ENCODE results near the gene HOXB5.
A peak's percentile ranks its signal among the peaks of the same experiment; 100 is the strongest.

HOXB5 gene

DNA sequence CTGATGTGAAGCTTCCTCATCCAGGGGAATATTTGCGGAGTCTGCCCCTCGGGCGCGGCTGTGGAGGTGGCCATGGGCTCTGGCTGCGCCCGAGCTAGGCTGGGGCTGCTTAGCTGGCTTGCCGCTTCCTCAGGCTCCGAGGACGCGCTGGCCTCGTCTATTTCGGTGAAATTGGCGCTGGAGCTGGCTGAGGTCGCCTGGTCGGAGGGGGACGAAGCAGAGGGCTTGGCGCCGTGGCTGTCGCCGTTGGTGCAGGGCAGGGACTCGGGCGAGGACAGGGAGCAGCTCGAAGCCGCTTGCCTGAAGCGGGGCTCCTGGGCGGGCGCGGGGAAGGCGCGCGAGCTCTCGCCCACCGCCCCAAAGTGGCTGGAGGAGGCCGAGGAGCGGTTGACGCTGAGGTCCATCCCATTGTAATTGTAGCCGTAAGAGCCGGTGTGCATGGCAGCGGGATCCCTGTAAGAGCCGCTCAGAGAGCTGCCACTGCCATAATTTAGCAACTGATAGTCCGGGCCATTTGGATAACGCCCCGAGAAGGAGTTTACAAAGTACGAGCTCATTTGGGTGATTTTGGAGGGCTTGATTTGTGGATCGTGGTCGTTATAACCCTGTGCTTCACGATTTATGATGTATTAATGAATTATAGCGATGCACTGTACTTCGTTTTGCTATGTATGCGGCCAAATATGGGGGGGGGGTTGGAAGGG is at the start of gene HOXB5:
Gene HOXB5 (minus strand): TSS at position 654 of the 704 bp plus-strand sequence. CDS start 97 bp downstream, at position 557.
- DNase-seq (ENCODE audit: low spot score), result no peak

DNA sequence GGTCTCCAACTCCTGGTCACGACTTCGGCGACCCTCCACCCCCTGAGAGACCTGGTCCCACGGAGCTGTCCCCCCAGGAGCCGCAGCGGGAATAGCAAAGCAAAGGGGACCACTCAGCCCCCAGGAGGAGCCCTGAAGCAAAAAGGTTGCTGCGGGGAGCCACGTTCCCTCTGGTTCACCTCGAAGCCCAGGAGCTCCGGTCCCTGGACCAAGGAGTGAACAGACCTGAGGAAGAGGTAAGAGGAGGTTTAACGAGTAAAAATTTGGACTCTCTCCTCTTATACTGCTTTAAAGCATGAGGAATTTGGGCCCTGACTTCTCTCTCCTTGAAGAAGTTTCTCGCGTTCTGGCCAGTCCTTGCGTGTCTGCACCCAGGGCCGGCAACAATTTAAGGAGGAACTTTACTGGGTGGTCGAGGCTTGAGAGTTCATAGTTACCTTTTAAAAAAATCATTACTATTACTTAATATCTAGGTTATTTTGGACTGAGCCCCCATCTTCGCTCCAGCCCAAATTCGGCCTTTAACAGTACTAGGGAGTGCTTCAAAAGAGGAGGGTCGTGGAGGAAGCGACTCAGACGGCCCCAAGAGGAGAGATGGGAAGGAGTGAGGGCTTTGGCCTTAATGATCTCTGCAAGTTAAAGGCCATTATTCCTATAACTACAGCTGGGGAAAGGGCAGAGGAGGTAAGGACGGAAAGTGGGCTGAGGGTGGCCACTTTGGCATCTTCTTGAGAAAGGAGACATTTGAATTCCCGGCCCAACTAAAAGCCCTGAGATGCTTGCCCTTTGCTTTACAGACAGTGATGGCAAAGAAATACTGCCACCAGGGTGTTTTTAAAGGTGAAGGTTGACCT is 49.5 kb upstream of the HOXB5 start:
- DNase-seq (ENCODE audit: low spot score), result peak; percentile 4

DNA sequence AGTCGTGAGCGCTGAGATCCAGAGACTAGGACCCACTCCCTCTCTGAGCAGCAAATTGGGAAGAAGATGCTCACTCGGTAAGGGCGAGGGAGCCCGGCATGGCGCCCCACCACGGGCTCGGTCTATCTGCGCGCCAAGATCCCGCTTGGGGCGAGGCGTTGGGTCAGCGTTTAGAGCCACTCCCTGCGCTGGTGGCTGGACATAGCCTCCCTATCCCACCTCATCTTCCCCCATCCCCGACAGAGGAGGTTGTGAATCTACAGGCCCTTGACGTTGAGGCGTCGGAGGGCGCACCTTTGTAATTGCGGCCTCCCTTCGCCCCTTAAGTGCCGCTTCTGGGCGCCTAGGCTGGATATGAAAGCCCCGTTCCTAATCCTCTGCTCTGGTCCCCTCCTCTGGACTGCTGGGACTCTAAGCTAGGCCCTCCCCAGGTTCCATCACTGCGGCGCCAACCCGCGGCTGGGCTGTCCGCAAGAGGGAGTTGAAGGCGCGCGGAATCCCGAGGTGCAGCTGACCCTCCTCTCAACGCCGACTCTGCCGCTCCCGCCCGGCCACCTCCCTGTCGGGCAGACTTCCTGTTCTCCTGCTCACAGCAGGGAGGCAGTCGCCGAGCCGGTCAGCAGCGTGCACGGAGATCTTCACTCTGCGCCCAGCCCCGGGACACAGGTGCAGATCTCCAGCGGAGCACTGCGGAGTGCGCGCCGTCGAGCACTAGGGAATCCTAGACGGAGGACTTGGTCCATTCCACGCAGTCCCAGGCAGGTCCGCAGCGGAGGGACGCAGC is 48.7 kb upstream of the HOXB5 start:
- DNase-seq (ENCODE audit: low spot score), result peak; percentile 7

DNA sequence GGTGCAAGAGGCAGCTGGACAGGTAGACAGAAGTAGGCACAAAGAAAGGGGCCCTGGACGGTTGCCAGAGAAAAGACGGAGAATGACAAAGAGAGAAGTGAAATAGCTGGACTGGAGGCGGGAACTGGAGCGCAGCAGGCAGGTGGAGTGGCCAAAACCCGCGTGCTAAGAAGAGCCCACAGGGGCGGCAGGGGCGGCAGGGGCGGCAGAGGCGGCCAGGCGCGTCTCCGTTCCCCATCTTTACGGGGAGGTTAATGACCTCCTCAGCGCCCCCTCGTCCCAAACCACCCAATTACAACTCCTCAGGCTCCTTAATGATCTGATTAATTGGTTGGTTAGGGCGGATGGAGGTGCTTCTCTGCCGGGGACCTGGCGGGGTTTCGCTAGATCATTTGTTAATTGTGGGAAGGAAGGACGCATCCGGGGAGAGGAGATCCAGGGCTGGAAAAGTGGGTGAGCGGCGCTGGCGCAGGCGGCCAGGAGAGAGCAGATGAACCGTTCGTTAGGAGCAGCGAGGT is 48.0 kb upstream of the HOXB5 start:
- peak; percentile 2 for DNase-seq (ENCODE audit: low spot score)

DNA sequence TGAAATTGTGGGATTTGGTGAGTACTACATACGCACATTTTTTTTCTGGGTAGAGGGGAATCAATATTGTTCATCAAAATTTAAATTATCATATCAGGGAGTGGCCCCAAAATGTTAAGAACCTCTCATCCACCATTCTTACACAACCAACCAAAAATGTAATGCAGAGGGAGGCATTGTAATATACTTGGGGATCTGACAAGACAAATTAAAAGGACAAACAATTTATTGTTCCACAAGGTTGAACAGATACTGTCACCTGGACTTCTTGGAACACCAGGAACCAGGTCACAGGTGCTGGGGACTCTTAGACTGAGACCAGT is 47.2 kb upstream of the HOXB5 start:
- no peak for DNase-seq (ENCODE audit: low spot score)

DNA sequence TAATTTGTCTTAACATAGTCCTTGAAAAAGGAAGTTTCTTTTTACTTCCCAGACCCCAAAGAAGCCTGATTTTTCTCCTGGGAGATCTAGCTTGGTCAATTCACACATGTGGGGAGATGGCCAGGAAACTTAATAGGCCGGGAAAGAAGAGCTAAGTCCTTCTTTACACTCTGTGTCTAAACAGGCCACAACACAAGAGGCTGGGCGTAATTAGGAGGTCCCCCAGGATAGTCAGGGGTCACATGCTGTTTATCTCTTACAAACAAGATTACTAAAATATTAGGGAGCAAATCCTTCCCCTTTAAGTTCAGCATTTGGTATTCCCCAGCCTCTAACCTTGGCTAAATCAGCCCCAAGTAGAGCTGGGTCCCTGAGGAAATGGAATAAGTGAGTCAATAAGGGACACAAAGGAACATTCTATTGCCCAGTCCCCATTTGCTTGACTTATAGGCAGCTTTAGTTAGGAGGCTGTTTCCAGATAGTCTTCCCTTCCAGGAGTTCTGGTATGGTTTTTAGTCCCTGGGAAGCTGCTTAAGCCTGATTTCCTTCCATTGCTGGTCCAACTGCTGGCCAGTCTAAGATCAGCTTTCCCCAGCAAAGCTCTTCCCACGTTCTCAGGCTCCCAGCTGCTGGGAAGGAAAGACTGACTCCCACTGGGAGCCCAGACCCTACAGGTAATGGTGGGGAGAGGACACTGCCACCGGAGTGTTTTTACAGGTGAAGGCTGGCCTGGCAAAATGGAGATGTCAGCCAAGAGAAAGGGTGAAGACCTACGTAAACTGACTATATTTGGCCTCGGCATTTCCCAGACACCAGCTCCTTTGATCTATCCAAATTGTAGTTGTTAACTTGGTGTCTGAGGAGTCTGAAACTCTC is 46.6 kb upstream of the HOXB5 start:
- no peak for DNase-seq (ENCODE audit: low spot score)

DNA sequence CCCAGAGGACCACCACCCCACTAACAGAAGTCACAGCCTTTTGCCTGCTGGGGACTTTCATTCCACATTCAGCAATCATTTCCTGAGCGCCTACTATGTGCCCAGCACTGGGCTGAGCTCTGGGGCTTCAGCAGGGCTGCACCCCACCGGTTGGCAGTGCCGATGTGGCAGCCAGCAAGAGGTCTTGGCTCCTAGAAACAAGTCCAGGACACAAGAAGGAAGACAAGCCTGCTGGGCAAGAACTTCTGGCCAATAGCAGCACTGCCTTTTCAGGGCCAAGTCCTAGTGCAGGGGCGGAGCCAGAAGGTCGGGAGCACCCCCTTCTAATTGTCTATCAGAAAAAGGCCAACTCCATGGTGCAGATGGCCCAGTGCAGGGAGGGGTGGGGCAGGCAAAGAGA is 45.6 kb upstream of the HOXB5 start:
- DNase-seq (ENCODE audit: low spot score), result no peak

DNA sequence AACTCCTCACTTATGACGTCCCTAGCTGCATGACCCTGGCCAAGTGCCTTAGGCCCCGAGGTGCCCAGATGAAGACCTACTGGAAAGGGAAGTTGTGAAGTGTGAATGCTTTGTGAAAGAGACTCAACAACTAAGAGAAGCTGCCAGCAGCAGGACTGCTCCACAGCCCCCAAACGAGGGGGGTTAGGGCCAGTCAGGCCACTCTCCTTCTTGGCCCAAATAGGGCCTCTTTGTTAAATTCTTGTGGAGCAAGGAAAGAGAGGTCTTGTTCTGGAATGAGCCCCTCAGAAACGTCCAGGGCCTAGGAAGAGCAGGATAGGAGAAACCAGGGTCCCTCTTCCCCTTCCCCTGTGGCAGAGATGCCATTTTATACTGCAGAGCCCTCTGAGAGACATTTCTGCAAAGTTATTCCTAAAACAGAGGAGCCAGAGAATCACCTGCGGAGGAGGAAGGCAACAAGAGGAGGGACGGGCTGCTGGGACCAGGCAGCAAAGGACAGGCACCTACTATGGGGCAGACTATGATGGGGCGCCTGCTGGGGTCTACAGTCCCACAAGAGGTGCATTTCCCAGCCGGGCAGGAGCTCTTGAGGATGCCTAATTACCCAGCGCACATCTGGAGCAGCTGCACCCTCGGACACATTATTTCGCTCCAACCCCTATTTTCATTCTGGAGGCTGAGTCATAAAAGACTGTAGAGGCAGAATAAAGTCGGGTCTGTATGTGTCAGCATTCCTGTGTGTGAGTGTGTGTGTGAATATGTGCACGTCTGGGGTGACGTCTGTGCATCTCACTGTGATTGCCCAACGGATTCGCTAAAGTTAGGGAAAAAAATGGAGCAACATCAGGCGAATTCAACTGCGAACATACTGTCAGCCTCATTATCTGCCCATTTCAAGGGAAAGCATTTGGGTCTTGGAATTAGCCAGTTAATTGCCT is 44.0 kb upstream of the HOXB5 start:
- peak; percentile 88 for DNase-seq (ENCODE audit: low spot score)

DNA sequence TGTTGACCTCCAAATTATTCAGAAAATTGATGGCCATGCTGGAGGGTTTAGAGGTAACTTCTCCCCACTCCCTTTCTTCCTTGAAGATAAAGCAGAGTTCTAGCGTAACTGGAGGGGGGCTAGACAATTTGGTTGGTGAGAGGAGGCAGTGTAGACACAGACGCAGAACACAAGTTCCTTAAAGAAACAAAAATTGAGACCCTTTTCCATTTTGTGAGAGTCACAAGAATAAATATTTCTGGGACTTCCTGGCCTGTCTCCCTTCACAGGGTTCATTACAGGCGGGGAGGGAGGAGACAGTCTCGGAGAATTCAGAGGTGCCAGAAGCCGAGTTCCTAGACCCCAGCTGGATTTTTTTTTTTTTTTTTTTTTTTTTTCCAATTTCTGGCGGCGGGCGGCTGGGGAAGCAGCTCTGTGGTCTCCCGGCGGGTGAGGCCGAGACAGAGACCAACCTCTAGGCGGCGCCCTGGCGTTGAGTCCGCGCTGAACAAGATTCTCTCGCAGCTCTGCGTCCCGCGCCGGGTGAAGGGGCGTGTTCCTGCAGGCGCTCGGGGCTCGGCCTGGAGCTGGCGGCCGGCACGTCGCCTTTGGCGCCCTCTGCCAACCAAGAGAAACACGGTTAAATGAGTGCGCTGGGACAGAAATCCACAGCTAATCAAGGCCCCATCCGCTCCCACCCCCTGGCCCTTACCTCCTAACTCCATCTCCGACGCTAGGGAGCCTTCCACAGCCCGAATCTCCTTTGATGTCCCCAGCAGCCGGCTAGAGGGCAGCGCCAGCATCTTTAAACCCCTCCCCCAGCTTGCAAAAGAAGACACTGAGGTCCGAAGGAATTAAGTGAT is 42.8 kb upstream of the HOXB5 start:
- DNase-seq (ENCODE audit: low spot score), result peak; percentile 84

DNA sequence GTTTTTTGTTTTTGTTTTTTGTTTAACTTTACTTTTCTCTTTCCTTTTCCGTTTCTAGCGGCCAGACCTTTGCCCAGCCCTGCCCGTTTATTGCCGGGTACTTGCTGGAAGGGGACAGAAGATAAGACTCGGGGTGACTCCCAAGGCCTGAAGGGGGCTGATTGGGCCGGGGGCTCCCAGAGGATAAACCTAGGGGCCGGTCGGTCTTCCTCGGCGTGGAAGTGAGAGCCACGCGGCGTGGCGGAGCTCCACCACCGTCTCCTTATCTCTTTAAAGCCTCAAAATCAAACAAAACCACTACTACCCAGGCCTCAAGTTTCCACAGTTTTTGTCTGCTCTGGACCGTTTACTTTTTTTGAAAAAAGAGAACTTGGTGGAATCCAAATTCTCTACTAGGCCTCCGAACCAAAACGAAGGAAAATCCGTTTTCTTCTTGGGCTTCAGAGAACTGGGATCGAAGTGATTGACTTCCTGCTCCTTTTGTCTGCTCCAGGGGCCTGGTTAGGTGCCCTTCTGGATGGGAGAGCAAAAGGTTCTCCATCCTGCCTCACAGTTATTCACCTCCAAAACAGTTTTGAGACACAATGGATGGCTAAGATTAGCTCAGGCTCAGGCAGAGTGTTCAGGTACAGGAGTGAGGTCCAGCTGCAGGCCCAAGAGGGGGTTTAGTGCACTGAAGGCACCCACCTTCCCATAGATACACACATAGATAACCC is 41.1 kb upstream of the HOXB5 start:
- no peak for DNase-seq (ENCODE audit: low spot score)

DNA sequence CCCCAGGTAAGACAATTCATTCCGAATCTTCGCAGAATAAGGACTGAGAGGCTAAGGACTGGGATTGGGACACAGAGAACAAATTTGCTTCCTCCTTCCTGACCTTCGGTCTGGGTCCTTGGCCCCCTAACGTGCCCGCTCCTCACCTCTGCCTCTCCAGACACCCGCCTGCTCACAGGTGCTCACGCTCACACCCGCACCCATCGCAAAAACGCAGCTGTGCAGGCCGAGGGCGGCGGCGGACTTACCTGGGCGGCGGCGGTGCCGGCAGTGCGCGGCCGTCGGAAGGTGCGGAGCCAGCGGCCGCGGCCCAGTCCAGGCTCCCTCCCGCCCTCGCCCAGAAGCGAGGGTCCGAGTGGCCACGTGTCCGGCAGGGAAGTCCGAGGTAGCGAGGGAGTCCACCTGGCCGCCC is 39.7 kb upstream of the HOXB5 start:
- no peak for DNase-seq (ENCODE audit: low spot score)

DNA sequence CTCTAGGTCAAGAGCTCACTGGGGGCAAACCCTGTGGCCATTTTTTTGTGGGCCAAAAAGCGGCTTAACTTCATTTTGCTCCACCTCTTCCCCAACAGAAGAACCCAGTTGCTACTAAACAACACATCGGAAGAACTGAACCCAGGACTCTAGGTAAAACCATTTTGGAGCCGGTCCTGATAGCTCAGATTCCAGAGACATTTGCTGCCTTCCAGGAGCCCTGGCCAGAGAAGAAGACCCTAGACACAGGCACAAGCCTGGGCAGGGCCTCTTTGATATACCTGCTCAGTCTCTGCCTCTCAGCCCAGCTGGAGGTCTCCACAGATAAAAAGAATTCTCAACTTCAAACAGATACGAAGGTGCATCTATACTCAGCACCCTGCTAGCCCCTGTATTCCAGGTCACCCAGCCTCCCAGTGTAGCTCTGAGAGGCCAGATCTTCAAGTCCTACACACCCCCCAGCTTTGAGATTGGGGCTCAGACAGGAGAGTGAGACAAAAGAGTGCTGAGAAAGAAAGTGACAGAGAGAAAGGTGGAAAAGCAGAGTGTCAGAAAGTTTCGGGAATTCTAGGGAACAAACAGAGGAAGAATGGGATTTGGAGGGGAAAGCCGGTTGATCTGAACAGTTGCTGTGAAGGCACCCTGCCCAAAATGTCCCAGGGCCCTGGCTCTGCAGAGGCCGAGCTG is 39.1 kb upstream of the HOXB5 start:
- DNase-seq (ENCODE audit: low spot score), result no peak

DNA sequence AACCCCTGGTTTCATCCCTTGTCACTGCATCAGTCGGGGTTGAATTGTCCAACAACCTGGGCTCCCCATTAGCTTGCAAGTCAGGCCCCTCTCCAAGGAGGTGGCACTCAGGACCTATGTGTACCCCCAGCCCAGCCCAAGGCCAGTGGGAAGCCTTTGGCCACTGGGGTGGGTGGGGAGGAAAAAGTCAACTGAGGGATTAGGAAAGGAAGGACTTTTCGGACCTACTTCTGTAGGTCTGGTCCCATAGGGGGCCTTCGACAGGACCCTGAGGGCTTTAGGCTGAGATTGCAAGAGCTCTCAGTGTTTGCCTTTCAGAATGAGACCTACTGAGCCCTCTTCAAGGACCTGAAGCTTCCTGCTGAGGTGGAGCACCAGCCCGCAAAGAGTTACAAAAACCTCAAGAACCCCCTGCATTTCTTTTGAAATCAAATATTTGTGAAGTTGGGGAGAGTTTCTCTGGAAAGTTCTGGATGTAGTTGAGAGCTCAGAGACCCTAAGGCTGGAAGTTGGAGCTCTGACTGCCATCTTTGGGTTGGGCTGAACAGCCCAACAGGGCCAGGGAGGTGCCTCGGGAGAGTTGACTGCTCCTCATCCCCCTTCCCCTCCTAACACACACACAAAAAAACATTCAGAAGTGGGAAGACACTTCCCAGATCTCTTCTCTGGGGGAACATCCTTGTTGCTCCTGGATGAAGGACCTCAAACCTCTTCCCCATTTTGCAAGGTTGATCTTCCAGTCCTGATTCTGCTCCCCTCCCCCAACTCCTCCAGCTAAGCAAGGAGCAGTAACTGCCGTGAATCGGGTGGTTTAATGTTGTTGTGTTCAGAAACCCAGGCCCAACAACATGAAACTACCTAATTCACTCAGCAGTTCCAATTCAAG is 38.4 kb upstream of the HOXB5 start:
- DNase-seq (ENCODE audit: low spot score), result no peak

DNA sequence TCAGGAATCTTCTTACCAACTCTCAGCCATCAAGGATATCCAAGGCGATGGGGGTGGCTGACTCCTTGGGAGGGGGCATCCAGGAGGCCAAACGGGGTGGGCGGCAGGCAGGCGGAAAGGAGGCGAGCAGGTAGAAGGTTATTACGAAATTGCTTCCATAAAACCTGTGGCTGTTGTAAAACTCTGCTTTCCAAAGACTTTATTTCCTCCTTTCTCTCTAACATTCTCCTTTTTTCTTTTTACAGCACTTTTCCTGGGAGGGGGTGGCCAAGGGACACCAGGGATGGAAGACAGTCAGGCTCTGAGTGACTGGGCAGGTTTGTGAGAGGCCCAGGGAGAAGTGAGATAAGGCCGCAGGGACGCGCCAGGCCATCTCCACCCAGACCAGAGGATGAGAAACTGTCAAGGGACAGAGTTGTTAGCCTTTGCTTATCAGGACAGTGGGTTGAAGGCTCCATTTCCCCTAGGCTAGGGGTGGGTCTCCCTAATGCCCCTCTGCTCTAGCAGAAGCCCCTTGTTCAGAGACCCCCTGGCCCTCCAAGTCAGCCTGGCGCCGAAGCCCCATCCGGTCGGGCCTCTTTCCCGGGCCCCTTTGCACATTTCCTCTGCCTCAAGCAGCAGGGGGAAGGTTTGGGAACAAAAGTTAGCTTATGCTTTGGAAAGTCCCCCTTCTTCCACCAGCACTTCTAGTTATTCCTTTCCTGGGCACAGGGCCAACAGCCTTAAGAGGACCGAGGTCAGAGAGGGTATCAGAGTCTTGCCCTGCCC is 37.5 kb upstream of the HOXB5 start:
- no peak for DNase-seq (ENCODE audit: low spot score)

DNA sequence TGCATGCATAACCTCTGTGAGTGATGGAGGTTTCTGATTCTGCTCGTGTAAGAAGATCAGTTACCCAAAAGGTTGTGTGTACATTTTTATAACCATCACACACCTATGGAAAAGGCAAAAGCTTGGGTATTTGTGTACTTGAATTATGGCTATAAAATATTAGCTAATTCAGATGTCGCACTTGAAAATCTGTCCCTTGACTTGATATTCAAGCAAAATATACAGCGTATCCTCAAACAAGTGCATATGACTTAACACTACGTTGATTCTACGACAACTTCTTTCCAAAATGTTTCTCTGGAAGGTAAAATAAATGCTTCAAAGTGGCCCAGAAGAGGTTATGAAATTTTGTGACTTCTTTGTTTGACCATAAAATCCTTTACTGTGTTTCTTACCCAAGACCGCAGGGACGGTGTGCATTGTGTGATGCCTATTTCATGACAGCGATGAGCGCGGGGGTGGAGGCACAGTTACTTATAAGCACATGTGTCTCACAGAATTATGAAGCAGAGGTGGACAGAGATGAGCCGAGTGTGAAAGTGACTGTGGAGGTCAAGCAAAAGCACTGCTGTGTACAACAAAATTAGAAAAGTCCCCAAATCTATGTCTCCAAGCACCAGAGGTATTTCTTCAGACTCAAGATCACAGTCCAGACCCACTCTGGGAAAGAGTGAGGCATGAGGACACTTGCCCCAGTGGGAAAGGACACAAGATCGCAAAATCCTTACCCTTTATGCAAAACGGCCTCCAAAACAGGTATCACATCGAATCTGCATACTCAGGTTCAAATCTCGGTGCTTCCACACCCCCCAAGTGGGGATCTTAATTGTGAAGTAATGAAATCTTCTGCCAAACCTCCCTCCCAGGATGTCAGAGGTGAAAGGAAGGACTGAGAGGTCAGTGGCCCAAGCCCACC is 36.7 kb upstream of the HOXB5 start:
- no peak for DNase-seq (ENCODE audit: low spot score)
